SK-N-MC (cell line): ENCODE data around the gene COPB2.

Source experiments
- EZH2 ChIP-seq: fragments of 200-600 bp; sonication (generic); IDR thresholded peaks from one replicate; pipeline ENCODE4 v1.6.1; 2017; ENCODE audit warnings: antibody characterized with exemption
- POLR2AphosphoS5 ChIP-seq: IDR thresholded peaks from 2 replicates; pipeline ENCODE4 v1.6.1; 2012; ENCODE audit warnings: mild to moderate bottlenecking, low read depth, low read length, borderline replicate concordance

GRCh38 chr3:139361276-139361675, 28.2 kb downstream of the COPB2 start:
- no peak for TF ChIP-seq EZH2
- no peak for TF ChIP-seq POLR2AphosphoS5
